HG02885 (cell line): ENCODE measurements around the gene WDR4.
"Not testable (repeated sequence)": the region's sequence is repeated elsewhere in the genome, so short reads cannot be mapped to it uniquely, and the experiment has no call there.

Experiments
- ATAC-seq: cut with Tn5 transposase; IDR thresholded peaks from one replicate; pipeline ENCODE4 v1.9.1; 2021; ENCODE audit warnings: mild to moderate bottlenecking; ENCODE audit not compliant: unreplicated experiment, poor library complexity

The WDR4 gene

DNA sequence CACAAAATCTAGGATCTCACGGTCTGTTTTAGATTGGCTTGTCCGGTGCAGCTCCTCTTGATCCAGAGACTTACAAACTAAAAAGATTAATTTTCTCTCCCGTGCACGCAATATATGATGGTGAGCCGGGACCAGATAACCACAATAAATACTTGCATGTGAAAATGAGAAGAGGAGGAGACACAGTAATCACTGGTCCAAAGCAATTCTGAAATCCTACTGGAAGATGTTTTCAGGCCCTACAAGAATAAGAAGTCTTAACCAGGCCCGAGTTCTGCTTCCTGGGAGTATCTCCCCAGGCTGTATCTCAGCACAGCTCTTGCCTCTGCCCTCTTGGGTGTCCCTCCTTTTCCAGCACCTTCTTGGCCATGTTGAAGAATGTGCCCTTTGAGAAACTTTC is 1.0 kb upstream of the WDR4 start:
- no peak for ATAC-seq

GRCh38 chr21:42878678-42878992 is 704 bp downstream of the WDR4 start:
- no peak for ATAC-seq

DNA sequence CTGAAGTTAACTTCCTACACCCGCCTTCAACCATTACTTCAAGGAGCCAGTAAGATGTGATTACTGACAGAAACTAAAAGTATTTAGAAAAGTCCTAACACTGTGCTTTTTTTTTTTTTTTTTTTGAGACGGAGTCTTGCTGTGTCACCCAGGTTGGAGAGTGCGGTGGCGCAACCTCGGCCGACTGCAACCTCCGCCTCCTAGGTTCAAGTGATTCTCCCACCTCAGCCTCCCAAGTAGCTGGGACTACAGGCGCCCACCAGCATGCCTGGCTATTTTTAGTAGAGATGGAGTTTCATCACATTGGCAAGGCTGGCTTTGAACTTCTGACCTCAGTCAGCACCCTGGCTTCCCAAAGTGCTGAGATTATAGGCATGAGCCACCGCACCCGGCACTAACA is 3.5 kb downstream of the WDR4 start:
- not testable (repeated sequence) for ATAC-seq

DNA sequence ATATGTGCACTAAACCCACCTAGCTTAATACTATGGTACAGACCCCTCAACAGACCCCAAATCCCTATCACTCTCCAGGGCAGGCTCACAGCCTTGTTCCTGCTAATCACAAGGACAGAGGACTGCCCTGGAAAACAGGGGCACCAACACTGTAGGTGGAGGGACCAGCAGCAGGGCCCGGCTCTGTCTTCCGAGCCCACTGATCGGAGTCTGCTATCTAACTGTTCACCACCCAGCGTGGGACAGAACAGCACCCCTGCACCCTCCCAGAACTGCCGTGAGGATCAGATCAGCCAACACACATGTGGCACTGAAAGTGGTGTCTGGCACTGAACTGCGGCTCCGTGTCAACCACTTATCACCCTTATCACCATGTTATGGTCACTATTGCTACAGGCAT is 6.2 kb downstream of the WDR4 start:
- ATAC-seq = no peak

GRCh38 chr21:42868196-42868595 is 11.1 kb downstream of the WDR4 start:
- no peak for ATAC-seq

DNA sequence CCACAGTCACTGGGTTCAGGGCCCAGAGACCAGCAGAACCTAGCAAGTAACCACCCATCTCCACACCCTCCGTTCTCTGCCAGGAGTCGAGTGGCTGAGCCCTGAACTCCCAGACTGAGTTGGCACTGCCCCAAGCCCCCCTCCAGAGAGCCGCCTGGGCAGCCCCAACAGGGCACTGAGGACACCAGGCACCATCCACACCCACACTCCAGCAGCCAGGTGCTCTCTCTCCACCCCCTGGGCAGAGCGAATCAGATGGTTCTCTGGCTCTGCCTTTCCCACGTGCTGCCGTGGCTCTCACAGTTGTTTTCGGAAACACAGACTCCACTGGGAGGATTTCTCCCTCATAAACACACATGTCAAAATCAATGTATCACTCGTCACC is 13.6 kb downstream of the WDR4 start:
- no peak for ATAC-seq

GRCh38 chr21:42864815-42865775 is 14.2 kb downstream of the WDR4 start:
- ATAC-seq = no peak

- no peak for ATAC-seq
Observed at GRCh38 chr21:42864286-42864685, 15.1 kb downstream of the WDR4 start.

- ATAC-seq = no peak
Observed at GRCh38 chr21:42863504-42863870, 15.9 kb downstream of the WDR4 start.

- no peak for ATAC-seq
Observed at GRCh38 chr21:42862774-42863503, 16.4 kb downstream of the WDR4 start.

DNA sequence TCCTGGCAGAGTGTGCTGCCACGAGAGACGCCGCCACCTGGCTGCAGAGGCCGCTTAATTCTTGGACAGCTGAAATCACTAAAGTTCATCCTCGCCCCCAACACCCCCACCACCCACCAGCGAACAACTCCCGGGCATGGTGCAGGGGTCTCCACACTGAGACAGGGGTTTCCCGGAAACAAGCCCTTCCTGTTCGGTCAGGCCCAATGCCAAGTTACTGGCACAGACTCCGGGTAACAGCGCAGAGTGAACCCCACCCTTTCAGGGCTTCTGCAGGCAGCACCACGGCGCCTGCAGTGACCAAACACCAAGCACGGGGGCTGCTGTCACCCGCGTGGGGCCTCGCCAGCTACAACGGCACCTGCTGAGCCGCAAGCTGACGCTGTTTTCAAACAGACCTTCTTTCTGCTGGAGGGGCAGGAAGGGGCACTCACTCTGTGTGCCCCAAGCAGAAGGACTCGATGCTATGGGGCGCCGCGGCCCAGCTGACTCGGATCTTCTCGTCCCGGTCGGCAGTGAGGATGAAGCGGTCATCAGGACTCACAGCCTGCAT is 17.4 kb downstream of the WDR4 start:
- no peak for ATAC-seq

DNA sequence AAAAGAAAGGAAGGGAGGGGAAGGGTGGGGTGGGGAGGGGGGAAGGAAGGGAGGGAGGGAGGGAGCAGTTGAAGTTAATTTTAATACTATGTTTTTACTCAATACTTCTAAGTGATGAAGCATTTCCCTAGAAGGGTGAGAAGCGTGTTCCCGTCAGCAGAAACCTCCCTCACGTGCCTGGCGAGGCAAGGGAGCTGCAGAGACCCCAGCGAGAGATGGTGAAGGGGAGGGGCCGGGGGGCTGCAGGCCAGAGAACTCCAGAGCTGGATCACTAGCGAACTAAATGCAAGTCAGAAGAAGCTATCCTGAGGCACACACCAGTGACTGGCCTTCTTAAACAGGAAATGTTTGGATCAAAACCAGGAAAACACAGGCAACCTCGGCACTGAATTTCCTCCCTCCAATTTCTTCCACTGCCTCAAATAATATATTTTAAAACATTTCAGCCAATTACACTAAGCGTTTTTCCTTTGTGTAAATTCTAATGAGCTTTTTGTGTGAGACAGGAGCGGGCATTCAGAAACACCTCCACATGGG is 18.0 kb downstream of the WDR4 start:
- ATAC-seq = no peak

- no peak for ATAC-seq
Observed at GRCh38 chr21:42860345-42860744, 19.0 kb downstream of the WDR4 start.

GRCh38 chr21:42859891-42860230 is 19.5 kb downstream of the WDR4 start:
- ATAC-seq = no peak

DNA sequence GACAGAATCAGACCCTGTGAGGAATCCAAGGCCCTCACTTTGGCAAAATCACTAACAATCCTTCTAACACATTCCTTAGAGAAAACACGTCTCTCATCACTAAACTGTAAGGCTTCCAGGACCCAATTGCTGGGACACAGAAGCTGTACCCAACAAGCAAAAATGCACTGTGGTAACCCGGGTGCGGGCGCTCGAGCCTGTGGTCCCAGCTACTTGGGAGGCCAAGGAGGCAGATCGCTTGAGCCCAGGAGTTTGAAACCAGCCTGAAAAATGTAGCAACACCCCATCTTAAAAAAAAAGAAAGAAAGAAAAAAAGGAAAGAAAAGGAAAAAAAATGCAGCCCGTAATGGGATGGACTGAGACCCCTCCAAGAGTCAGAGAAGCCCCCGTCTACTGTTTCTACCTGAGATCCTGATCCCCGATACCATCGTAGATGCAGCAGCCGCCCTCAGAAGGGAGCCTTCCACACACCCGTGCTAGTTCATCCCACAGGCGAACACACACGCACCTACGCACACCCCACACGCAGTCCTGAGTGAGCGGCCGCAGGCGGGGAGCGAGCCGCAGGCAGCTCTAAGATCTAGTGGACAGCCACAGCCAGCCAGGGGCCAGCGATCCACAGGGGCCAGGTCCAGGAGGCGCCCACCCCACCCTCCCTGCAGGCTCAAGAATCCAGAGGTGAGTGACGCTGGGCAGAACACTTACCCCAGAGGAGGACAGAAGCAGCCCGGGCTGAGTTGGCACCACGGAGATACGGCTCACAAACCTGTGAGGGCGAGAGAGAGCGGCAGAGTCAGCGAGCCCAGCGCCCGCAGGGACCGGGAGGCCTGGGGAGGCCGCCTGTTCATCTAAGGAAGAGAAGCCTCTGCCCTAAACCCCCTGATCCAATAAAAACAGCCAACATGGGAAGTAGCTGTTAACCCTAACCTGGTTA is 20.1 kb downstream of the WDR4 start:
- ATAC-seq = no peak

GRCh38 chr21:42858185-42858847 is 21.0 kb downstream of the WDR4 start:
- ATAC-seq = no peak

GRCh38 chr21:42857216-42857615 is 22.1 kb downstream of the WDR4 start:
- no peak for ATAC-seq

GRCh38 chr21:42855937-42856335 is 23.4 kb downstream of the WDR4 start:
- ATAC-seq = no peak

DNA sequence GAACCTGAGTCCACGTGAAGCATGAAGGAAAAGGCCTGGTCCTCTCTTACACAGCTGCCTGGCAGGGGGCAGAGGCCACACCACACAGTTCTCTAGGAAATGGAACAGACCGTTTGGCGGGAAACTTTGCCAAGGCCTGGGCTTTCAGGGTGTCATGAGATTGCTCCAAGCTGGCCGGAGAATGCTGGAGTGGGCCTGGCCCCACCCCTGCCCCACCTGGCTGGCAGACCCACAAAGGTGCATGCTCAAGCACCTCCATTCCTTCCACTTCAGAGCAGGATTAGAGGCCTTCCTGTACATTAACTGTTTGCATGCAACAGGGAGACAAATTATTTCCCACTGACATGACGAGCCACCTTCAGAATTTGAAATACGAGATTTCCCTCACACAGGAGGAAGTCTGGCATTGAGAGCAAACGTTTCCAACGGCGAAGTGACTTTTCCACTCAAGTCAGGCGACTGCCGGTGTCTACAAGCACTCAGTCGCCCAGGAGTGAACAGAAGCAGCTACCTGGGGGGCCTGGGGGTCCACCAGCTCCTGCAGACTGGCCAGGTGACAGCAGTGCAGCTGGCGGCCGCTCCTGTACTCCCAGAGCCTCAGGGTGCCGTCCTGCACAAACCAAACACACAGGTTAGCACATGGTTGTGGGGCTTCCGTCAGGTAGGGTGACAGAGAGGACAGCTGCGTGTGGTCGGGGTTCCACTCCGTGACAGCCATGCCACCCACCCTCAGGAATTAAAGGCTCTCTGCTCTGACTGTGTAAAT is 24.0 kb downstream of the WDR4 start:
- no peak for ATAC-seq
